ENCODE measurements around the gene RAX.

DNA sequence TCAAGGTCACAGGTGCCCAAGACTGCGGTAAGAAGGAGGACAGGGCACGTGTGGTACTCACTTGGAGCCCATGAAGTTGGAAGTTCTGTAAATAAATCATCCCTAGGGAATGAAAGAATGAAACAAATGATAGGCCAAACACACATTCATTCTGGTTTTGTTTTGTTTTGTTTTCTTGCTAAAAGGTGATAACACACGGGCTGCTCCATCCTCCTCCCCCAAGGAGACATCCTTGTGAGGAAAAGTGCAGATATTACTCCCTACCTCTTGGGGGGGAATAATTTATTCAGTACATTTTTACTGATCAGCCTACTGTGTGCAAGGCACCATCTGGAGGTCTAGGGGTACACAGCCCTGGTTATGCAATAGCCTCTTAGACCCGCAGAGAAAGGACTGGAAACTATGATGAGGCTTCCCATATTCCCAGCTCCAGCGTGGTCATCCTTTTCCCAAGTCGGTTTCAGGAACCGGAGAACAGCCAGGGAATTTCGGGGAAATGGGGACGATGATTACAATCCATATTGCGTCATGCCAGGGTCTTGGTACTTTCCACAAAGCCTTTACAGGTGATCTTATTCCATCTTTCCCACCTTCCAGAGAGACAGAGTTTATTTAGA, 6.3 kb downstream of the RAX start:
- TF ChIP-seq, protein P1, sequence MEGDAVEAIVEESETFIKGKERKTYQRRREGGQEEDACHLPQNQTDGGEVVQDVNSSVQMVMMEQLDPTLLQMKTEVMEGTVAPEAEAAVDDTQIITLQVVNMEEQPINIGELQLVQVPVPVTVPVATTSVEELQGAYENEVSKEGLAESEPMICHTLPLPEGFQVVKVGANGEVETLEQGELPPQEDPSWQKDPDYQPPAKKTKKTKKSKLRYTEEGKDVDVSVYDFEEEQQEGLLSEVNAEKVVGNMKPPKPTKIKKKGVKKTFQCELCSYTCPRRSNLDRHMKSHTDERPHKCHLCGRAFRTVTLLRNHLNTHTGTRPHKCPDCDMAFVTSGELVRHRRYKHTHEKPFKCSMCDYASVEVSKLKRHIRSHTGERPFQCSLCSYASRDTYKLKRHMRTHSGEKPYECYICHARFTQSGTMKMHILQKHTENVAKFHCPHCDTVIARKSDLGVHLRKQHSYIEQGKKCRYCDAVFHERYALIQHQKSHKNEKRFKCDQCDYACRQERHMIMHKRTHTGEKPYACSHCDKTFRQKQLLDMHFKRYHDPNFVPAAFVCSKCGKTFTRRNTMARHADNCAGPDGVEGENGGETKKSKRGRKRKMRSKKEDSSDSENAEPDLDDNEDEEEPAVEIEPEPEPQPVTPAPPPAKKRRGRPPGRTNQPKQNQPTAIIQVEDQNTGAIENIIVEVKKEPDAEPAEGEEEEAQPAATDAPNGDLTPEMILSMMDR (IDR thresholded peaks at IDR 0.05) = no peak
- TF ChIP-seq EZH2 (IDR thresholded peaks at IDR 0.05; ENCODE audit: borderline replicate concordance, insufficient read depth, low read depth, low read length, poor library complexity, severe bottlenecking) = no peak
